NT2/D1 (cell line): ENCODE data around the gene DAP3.
"Not testable (repeated sequence)": the region's sequence is repeated elsewhere in the genome, so short reads cannot be mapped to it uniquely, and the experiment has no call there.

Experiments
- DNase-seq: peaks from one replicate; pipeline ENCODE4 v3.0.0-alpha.2; 2011; ENCODE audit warnings: low read depth, low spot score
- H3K27me3 ChIP-seq: 2 replicates; pipeline ENCODE4 v1.6.0; 2011; ENCODE audit warnings: mild to moderate bottlenecking; ENCODE audit not compliant: insufficient read length, insufficient read depth
- H3K36me3 ChIP-seq: 2 replicates; pipeline ENCODE4 v1.6.1; 2011; ENCODE audit warnings: mild to moderate bottlenecking, low read length, mixed read lengths; ENCODE audit not compliant: insufficient read depth, insufficient read length
- H3K4me1 ChIP-seq: 2 replicates; pipeline ENCODE4 v1.5.1; 2011; ENCODE audit not compliant: insufficient read depth, insufficient read length
- H3K4me3 ChIP-seq: 2 replicates; pipeline ENCODE4 v1.5.1; 2011; ENCODE audit warnings: low read depth; ENCODE audit not compliant: insufficient read length
- H3K9ac ChIP-seq: 2 replicates; pipeline ENCODE4 v1.6.0; 2011; ENCODE audit warnings: low read depth; ENCODE audit not compliant: insufficient read length
- H3K9me3 ChIP-seq: 2 replicates; pipeline ENCODE4 v1.5.1; 2011; ENCODE audit warnings: mild to moderate bottlenecking, low read length; ENCODE audit not compliant: insufficient read depth
- SUZ12 ChIP-seq: IDR thresholded peaks from 2 replicates; pipeline ENCODE4 v1.6.1; 2011; ENCODE audit not compliant: insufficient read length, insufficient read depth; ENCODE audit errors: extremely low read depth
- YY1 ChIP-seq: IDR thresholded peaks from 2 replicates; pipeline ENCODE4 v1.6.1; 2011; ENCODE audit not compliant: insufficient read length, insufficient read depth
- ZNF274 ChIP-seq: IDR thresholded peaks from 2 replicates; pipeline ENCODE4 v1.6.1; 2011; ENCODE audit warnings: mild to moderate bottlenecking, low read depth, low read length

The DAP3 gene

DNA sequence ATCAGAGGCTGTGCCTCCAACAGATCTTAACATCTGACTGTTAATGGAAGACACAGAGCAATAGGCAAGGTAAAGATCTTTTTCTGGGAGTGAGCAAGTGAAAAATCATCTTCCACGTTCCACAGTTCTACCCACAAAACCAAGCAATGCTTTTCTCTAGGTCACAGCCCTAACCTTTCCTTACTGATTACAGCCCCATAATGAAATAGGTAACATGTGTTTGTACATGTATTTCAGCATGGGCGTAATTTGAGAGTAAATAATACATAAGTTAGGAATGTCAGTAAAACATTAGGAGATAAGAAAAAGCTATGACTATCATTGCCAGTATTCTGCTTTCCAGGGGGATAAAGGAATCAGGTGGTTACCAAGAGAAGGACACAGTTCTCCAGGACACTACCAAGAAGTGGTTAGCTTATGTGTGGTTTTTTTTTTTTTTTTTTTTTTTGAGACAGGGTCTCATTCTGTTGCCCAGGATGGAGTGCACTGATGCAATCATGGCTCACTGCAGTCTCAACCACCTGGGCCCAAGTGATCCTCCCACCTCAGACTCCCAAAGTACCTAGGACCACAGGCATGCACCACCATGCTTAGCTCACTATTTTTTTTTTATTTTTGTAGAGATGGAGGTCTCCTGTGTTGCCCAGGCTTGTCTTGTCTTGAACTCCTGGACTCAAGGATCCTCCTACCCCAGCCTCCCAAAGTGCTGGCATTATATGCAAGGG, 72.0 kb downstream of the DAP3 start:
- H3K4me1 ChIP-seq, result peaks cover 6% of the 10 kb centered on the region
- DNase-seq, result no peak
- peak overlapping the region; percentile 1 for H3K9ac ChIP-seq
- H3K27me3 ChIP-seq, result no peaks in the 10 kb centered on the region
- no peaks in the 10 kb centered on the region for H3K9me3 ChIP-seq
- TF ChIP-seq ZNF274 (no peak), SUZ12 (no peak), YY1 (no peak)
- H3K4me3 ChIP-seq, result no peak overlapping the region
- peaks cover 75% of the 10 kb centered on the region for H3K36me3 ChIP-seq

DNA sequence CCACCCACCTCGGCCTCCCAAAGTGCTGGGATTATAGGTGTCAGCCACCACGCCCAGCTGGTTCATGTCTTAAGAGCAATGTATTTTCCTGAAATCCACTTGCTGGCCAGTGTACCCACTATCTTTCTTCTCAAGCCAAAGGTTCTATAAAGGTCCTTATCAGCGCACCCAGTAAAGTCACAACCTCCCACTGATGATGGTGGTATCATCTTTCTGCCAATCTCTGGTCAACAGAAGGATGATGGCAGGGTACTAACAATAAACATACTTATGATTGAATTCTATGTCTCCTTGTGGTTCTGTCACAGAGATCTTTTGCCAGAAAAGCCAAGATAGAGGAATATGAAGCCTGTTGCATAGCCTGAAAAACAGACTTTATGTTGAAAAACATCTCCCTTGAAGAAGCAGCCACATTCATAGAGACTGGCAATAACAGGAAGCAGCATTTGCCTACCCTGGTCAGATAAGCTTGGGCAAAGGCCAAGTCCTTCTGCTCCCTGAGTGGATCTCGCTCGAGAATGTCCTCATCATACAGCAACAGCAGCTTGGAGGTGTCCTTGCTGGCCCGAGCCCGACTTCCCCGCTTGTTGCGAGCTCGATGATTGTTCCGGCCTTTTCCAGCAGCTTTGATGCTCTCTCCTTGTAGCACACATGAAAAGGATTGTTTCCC, 73.0 kb downstream of the DAP3 start:
- no peak overlapping the region for H3K9ac ChIP-seq
- H3K4me3 ChIP-seq, result no peak overlapping the region
- no peak for TF ChIP-seq SUZ12
- TF ChIP-seq ZNF274, result no peak
- no peak for TF ChIP-seq YY1
- DNase-seq, result no peak
- peaks cover 6% of the 10 kb centered on the region for H3K4me1 ChIP-seq
- H3K36me3 ChIP-seq, result peaks cover 75% of the 10 kb centered on the region
- H3K27me3 ChIP-seq, result no peaks in the 10 kb centered on the region
- no peaks in the 10 kb centered on the region for H3K9me3 ChIP-seq

DNA sequence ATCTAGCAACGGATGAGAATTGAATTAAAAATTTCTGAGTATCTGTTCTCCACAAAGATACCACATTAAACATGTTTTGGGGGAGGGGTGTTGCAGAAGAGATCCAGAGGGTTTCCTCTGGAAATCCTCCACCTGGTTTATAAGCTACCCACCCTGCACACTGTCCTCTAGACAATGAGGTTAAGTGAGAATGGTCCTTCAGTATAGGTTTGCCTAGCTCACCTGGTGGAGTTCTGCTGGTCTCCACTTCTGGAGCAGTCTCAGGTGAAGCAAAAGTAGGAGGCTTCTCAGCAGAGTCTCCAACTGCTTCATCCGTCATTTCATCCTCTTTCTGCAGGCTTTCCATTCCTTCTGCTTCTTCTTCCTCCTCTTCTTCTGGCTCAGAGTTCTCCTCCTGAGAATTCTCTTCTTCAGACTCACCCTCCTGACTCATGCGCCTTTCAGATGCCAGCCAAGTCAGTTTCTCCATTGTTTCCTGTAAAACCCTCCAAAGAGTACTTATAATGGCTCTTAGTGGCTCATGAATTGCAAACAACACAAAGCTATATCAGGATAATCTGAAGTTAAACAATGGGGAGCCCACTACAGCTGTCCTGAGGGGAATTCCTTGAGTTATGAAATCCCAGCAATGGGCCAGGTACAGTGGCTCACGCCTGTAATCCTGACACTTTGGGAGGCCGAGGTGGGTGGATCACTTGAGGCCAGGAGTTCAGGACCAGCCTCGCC, 74.4 kb downstream of the DAP3 start:
- H3K4me1 ChIP-seq, H3K4me3 ChIP-seq, H3K9ac ChIP-seq, H3K9me3 ChIP-seq, H3K27me3 ChIP-seq: not testable (repeated sequence)
- H3K36me3 ChIP-seq, result peaks cover 77% of the 10 kb centered on the region
- peak; percentile 66 for DNase-seq

DNA sequence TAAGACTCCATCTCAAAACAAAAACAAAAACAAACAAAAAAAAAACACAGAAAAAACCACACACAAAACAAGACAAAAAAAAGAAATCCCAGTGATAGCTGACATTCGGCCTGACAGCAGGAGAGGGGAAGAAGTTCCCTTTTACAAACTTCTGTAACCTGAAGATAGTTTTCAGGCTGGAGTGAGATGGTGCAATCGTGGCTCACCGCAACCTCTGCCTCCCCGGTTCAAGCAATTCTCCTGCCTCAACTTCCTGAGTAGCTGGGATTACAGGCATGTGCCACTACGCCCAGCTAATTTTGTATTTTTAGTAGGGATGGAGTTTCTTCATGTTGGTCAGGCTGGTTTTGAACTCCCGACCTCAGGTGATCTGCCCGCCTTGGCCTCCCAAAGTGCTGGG, 75.1 kb downstream of the DAP3 start:
- H3K9me3 ChIP-seq, H3K4me1 ChIP-seq, H3K9ac ChIP-seq, H3K27me3 ChIP-seq, DNase-seq, H3K4me3 ChIP-seq: not testable (repeated sequence)
- peaks cover 75% of the 10 kb centered on the region for H3K36me3 ChIP-seq

DNA sequence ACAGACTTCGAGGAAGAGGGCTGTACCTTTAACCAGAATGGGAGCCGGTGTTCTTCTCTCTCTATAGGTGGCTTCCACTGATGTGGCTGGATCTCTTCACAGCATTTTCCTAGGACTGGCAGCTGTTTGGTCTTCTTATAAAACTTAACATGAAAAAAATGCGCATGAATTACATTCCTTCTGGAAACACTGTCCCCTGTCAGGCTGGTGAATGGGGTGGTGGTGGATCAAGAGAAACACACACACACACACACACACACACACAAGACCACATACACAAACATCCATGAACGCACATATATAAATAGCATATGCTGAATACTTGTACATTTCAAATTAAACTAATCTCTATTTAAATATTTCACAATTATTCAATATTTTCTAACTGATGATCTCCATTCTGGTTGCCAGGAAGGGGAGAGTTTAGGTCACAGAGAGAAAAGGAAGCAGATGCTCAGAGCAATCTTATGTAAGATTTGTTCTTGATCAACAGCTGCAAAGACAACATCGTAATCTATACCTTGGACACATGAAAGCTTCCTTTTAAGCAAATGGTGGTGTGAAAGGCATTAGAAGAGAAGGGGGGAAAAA, 78.6 kb downstream of the DAP3 start:
- not testable (repeated sequence) for H3K4me3 ChIP-seq, H3K4me1 ChIP-seq, DNase-seq, H3K27me3 ChIP-seq, H3K9me3 ChIP-seq, H3K9ac ChIP-seq
- H3K36me3 ChIP-seq, result peaks cover 77% of the 10 kb centered on the region

DNA sequence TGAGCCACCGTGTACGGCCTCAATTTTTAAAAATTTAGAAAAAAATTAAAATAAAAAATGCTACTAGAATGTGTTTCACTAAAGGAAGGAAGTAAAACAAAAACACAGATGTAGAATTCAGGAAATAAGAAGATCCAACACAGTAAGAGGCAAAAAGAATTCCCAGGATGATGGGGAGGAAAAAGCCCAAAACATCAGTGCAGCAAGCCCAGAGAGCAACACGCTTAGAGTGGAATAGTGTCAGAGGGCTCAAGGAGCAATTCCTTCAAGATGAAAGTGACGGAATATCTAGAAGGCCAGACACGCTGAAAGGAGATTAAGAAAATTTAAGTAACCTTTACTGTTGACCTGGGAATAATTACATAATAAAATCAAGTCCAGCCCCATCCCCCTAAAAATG, 80.4 kb downstream of the DAP3 start:
- H3K9ac ChIP-seq, result no peak overlapping the region
- no peaks in the 10 kb centered on the region for H3K9me3 ChIP-seq

DNA sequence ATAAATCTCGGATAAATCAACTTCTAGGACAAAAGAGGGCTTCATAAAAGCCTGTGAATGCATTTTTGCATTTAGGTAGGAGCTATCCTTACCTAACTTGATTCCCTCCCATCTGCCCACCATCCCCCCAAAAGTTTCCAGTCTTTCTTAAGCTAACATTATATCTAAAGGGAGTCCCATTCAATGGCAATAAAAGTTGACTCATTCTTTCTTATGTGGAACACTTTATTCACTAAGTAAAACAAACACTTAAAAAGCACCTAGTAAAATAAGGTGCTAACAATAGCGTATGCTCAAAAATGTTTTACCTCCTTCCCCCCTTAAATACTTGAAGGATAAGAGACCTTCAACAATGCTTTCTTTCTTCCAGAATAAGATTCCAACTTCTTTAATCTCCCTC, 84.3 kb downstream of the DAP3 start:
- peaks cover 87% of the 10 kb centered on the region for H3K36me3 ChIP-seq
- TF ChIP-seq YY1, result no peak
- TF ChIP-seq SUZ12, result no peak
- no peak for TF ChIP-seq ZNF274

More for the DNA sequence above, 80.4 kb downstream of the DAP3 start:
- H3K36me3 ChIP-seq, result peaks cover 83% of the 10 kb centered on the region
- peaks cover 7% of the 10 kb centered on the region for H3K4me1 ChIP-seq
- no peak overlapping the region for H3K4me3 ChIP-seq
- no peaks in the 10 kb centered on the region for H3K27me3 ChIP-seq
- no peak for DNase-seq
- TF ChIP-seq SUZ12 (no peak), YY1 (no peak), ZNF274 (no peak)

More for the DNA sequence above, 84.3 kb downstream of the DAP3 start:
- Histone ChIP-seq H3K4me3 (no peak overlapping the region), H3K9me3 (no peaks in the 10 kb centered on the region), H3K4me1 (peaks cover 3% of the 10 kb centered on the region), H3K9ac (no peak overlapping the region), H3K27me3 (no peaks in the 10 kb centered on the region)
- no peak for DNase-seq
